Dedifferentiated amniotic fluid mesenchymal stem cell (primary cell): ENCODE results near the gene DKK3.

Experiments
- DNase-seq: peaks from one replicate; pipeline ENCODE4 v3.0.0-alpha.2; 2016; ENCODE audit errors: extremely low spot score

The DKK3 gene

GRCh38 chr11:12029738-12030363, 21.4 kb upstream of the DKK3 start:
- no peak for DNase-seq

- DNase-seq = no peak
Measured at GRCh38 chr11:12029119-12029518, 20.7 kb upstream of the DKK3 start.

GRCh38 chr11:12028303-12028702, 19.9 kb upstream of the DKK3 start:
- no peak for DNase-seq

DNA sequence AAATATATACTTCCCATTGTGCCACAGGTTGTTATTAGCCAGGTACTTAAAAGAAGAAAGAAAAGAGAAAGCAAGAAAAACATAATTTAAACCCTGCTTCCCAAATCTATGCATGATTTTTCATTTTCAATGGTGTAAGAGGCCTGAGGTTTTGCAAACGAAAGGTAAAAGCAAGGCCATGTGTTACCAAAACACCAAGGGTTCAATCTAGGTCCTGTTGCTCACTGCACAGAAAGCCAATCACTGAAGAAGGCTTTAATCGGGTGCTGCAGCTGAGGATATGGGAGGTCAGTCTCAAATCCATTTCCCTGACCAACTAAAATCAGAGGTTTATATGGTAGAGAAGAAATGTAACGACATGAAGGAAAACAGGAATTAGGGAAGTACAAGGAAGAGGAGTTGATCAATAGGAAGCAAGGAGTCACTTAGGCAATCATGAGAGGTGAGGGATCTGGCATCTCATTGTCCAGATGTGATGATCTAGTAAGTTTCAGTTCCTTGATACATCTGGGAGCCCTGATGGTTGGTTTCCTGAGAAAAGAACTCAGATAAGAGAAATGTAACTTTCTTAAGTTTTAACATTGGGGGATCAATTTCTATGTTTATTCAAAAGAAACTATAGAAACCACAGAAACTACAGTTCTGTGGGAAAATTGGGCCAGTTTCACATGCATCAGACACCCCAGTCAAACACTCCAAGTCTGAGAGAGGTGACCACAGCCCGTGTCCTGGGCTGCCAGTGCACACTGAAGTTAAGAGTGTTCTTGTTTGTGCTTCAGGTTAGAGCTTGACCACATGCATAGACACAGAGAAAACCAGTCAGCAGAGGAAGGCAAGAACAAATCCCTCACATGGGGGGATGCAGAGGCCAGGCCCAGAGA, 18.1 kb upstream of the DKK3 start:
- no peak for DNase-seq

DNA sequence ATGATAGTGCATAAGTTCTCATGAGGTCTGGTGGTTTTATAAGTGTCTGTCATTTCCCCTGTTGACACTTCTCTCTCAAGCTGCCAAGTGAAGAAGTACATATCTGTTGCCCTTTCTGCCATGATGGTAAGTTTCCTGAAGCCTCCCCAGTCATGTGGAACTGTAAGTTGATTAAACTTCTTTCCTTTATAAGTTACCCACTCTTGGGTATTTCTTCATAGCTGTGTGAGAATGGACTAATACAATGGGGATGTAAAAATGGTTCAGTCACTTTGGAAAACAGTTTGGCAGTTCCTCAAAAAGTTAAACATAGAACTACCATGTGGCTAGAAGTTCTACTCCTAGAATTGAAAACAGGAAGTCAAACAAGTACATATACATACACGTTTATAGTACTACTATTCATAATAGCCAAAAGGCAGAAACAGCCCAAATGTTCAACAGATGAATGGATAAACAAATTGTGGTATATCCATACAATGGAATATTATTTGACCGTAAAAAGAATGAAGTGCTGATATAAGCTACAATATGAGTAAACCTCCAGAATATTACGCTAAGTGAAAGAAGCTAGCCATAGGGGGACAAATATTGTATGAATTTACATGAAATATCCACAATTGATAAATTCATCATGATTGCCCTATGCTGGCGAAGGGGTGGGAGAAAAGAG, 16.0 kb upstream of the DKK3 start:
- no peak for DNase-seq

DNA sequence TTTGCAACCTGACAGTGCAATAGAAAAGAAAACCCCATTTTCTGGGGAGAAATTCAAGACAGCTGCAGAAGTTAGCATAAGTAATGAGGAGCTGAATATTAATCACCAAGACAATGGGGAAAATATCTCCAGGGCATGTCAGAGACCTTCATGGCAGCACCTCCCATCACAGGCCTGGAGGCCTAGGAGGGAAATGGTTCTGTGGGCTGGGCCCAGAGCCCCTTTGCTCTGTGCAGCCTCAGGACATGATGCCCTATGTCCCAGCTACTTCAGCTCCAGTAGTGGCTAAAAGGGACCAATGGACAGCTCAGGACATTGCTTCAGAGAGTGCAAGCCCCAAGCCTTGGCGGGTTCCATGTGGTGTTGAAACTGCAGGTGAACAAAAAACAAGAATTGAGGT, 14.6 kb upstream of the DKK3 start:
- no peak for DNase-seq

- no peak for DNase-seq
Measured at GRCh38 chr11:12020546-12020945, 12.1 kb upstream of the DKK3 start.

GRCh38 chr11:12019866-12020416, 11.5 kb upstream of the DKK3 start:
- no peak for DNase-seq

- no peak for DNase-seq
Measured at GRCh38 chr11:12019337-12019736, 10.9 kb upstream of the DKK3 start.

DNA sequence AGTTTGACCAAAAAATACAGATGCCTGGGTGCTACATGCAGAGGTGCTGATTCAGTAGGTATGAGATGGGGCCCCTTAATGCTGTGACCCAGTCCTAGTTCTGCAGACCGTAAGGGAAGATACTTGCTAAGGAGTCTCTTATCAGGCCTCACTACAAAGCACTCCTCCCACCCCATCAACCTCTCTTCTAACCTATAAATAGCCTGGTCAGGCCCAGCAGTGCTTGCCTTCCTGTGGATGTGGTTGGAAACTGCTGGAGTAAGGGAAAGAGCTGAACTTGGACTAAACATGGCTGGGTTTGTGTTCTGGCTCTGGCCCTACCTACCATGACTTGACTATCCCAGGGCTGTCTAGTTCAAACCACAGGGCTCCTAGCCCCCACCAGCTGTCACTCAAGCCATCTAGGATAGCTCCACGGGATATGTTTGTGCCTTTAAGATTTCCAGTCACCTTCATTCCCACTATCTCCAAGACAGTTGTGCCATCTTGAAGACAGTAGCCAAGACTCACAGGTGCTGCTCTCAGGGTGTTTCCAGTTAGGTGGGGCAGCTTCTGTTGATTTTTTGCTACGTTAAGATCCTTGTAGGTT, 9.5 kb upstream of the DKK3 start:
- DNase-seq = no peak

GRCh38 chr11:12017243-12017678, 8.8 kb upstream of the DKK3 start:
- DNase-seq = peak; percentile 72

DNA sequence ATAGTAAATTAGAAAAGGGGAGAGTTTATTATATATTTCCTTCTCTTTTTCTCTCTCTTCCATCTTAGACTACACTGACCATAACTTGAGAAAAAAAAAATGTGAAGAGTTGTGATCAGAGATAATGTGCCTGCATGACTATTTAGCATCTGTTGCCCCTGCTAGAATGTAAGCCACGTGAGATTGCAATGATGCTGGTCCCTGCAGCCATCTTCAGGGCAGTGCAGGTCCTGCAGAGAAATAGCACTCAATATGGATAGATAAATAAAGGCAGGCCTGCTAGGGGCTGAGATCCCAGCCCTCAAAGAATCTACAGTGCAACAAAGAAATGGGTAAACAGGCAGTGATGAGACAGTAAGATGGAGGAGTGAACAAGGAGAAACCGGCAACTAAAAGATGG, 7.8 kb upstream of the DKK3 start:
- no peak for DNase-seq

- DNase-seq = no peak
Measured at GRCh38 chr11:12015486-12015885, 7.1 kb upstream of the DKK3 start.

DNA sequence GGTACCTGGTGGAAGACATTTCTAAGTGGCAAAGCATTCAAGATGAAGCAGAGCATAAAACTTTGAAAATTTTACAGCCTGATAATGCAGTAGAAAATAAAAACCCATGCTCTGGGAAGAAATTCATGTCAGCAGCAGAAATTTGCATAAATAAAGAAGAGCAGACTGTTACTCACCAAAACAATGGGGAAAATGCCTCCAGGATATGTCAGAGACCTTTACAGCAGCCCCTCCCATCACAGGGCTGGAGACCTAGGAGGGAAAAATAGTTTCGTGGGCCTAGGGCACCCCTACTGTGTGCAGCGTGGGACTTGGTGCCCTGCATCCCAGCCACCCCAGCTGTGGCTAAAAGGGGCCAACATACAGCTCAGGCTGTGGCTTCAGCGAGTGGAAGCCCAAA, 5.4 kb upstream of the DKK3 start:
- DNase-seq = no peak

DNA sequence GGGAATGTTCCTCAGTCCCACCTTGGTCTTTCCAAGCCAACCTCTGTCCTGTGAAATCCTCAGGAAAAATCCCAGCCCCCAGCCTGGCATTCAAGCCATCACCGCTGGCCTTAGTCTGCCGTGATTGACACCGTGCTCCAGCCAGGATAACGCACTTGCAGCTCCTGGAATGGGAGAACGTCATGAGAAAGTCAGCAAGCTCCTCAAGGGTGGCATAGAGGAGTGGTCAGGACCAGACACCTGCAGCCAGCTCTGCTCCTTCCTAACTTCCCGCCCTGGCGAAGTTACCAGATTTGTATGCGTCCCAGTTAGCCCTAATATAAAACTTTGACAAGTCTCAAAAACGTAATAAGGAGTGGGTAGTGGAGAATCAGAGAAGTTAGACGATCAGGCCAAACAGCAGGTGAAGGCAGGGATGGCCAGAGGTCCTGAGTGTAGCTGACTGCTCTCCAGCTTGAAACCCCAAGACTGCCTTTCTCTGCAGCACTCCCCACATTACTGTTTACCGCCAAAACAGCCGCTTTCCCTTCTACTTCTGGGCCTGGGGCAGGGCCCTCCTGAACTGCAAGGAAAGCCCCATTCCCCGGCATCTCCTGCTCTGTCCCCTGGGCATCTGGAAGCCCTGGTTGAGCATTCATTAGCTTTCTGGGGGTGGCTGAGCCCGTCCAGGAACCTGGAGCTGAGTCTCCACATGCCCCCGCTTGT, 1.3 kb upstream of the DKK3 start:
- no peak for DNase-seq

DNA sequence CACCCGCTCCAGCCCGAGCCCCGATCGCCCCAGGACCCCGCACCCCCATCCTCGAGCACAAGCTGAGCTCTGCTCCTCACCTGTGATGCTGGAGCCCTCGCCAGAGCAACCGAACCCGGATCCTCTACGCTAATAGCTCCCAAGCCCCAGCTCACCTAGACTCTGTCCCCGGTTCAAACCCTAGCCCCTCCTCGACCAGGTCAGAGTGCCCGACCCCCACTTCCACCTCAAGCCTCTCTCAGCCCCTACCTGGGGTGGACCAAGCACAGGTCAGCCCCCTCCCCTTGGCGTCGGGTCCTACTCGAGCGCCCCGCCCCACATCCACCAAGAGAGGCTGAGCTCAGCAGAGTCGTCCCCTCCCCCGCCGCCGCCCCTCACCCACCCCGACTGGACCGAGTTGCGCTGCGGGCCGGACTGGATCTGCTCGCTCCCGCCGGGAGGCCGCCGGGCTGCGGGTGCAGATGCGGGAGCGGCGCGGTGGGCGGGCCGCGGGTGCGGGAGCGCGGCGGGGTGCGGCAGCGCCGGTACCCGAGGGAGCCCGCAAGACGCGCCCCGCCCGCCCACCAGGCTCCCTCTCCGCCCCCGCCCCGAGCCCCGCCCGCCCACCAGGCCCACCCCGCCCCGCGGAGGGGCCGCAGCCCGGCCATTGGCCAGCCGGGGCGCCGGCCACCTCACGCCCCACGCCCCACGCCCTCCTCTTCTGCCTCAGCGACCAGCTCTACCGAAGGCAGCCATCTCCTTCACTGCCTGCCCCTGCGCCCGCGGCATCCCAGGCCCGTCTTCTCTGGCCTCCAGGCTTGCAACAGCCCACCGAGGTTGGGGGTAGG, 577 bp upstream of the DKK3 start:
- DNase-seq = no peak

- DNase-seq = no peak
Measured at GRCh38 chr11:12007230-12007593, 1.2 kb downstream of the DKK3 start.

GRCh38 chr11:12006552-12007229, 1.7 kb downstream of the DKK3 start:
- no peak for DNase-seq

- DNase-seq = peak; percentile 80
Measured at GRCh38 chr11:12005476-12005875, 3.0 kb downstream of the DKK3 start.

DNA sequence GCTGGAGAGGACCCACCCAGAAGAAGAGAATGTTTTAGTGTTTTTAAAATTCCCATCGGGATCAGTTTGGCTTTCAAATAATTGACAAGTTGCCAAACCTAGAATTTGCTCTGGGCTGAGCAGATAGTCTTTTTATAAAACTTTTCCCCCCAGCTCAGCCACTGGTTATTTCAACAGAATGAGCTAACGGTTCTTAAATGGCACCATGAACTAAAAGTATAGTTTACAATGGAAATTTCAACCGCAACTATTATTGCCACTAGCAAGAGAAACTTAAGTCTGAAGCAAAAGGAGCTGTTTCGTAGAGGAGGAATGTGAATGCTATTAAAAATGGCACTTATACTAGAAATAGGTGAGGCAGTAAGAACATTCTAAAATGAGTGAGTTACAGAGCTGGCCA, 3.4 kb downstream of the DKK3 start:
- DNase-seq = no peak
